HAP-1 (cell line): ENCODE data around the gene PRKAR1B.

ENCODE experiments used
- DNase-seq, 2 experiments: peaks; one replicate each; pipeline ENCODE4 v3.0.0-alpha.2; 2016 to 2020; ENCODE audit warnings: low spot score in 2 of 2
- H3K27me3 ChIP-seq: fragments of 250-450 bp; sonication (Bioruptor Pico); 2 replicates; pipeline ENCODE4 v1.5.1; 2020; ENCODE audit warnings: low read depth, mild to moderate bottlenecking, moderate library complexity
- H3K36me3 ChIP-seq: fragments of 250-450 bp; sonication (Bioruptor Pico); replicated peaks from 2 replicates; pipeline ENCODE4 v1.5.1; 2020; ENCODE audit warnings: mild to moderate bottlenecking
- H3K4me1 ChIP-seq: fragments of 250-450 bp; sonication (Bioruptor Pico); 2 replicates; pipeline ENCODE4 v1.5.1; 2020; ENCODE audit warnings: mild to moderate bottlenecking
- H3K4me3 ChIP-seq: fragments of 250-450 bp; sonication (Bioruptor Pico); 2 replicates; pipeline ENCODE4 v1.5.1; 2020; ENCODE audit warnings: mild to moderate bottlenecking, moderate library complexity
- H3K9me3 ChIP-seq: fragments of 250-450 bp; sonication (Bioruptor Pico); 2 replicates; pipeline ENCODE4 v1.5.1; 2020; ENCODE audit warnings: mild to moderate bottlenecking, moderate library complexity
- in situ Hi-C: fragments of 300-500 bp; cut with MboI; formaldehyde crosslinking; loops from 3 replicates; pipeline ENCODE4 v1.14.3; 2020; ENCODE audit warnings: low sequenced_read_pairs, inconsistent platforms, mixed read lengths

PRKAR1B gene

GRCh38 chr7:729140-730000 is 2.3 kb upstream of the PRKAR1B start:
- H3K36me3 ChIP-seq: peaks cover 38% of the 10 kb centered on the region
- H3K4me3 ChIP-seq: no peak overlapping the region
- no peak for DNase-seq
- H3K9me3 ChIP-seq: peaks cover 9% of the 10 kb centered on the region
- no peaks in the 10 kb centered on the region; the same call in 1 of the 2 replicates for H3K4me1 ChIP-seq
- in situ Hi-C loops: no loop called here
- no peaks in the 10 kb centered on the region for H3K27me3 ChIP-seq

GRCh38 chr7:728602-729001 is 1.5 kb upstream of the PRKAR1B start:
- Histone ChIP-seq H3K4me1 (no peaks in the 10 kb centered on the region; the same call in 1 of the 2 replicates), H3K9me3 (peaks cover 5% of the 10 kb centered on the region), H3K4me3 (peak overlapping the region; percentile 40), H3K27me3 (no peaks in the 10 kb centered on the region), H3K36me3 (peaks cover 34% of the 10 kb centered on the region)
- DNase-seq: no peak
- in situ Hi-C loops: no loop called here

GRCh38 chr7:727806-728460 is 852 bp upstream of the PRKAR1B start:
- Histone ChIP-seq H3K4me1 (no peaks in the 10 kb centered on the region; the same call in 1 of the 2 replicates), H3K9me3 (peaks cover 4% of the 10 kb centered on the region), H3K4me3 (peak overlapping the region; percentile 40), H3K36me3 (peaks cover 33% of the 10 kb centered on the region), H3K27me3 (no peaks in the 10 kb centered on the region)
- peak in 1 of 2 experiments; percentile 27 for DNase-seq
- in situ Hi-C loops: no loop called here

GRCh38 chr7:726854-727103 is 302 bp downstream of the PRKAR1B start:
- peak in 1 of 2 experiments; percentile 17 for DNase-seq
- Histone ChIP-seq H3K9me3 (peaks cover 4% of the 10 kb centered on the region), H3K36me3 (peaks cover 24% of the 10 kb centered on the region), H3K27me3 (no peaks in the 10 kb centered on the region), H3K4me3 (peak overlapping the region; percentile 40; the same call in 1 of the 2 replicates), H3K4me1 (no peaks in the 10 kb centered on the region; the same call in 1 of the 2 replicates)
- in situ Hi-C loops: no loop called here

GRCh38 chr7:726084-726853 is 812 bp downstream of the PRKAR1B start, which contains the start of gene DNAAF5:
DNAAF5 (plus strand) TSS chr7:726699; CDS start chr7:726721, 22 bp downstream.
- Histone ChIP-seq H3K27me3 (no peaks in the 10 kb centered on the region), H3K9me3 (peaks cover 8% of the 10 kb centered on the region), H3K36me3 (peaks cover 22% of the 10 kb centered on the region), H3K4me3 (peak within 1 kb of the TSS; percentile 40), H3K4me1 (no peaks in the 10 kb centered on the region; the same call in 1 of the 2 replicates)
- in situ Hi-C loops: no loop called here
- DNase-seq: peak; percentile 64 to 91

- Histone ChIP-seq H3K9me3 (peaks cover 10% of the 10 kb centered on the region), H3K27me3 (no peaks in the 10 kb centered on the region), H3K36me3 (peaks cover 13% of the 10 kb centered on the region), H3K4me1 (no peaks in the 10 kb centered on the region; the same call in 1 of the 2 replicates), H3K4me3 (peak overlapping the region; percentile 40)
- in situ Hi-C loops: no loop called here
- DNase-seq: no peak
Measured at GRCh38 chr7:725223-726005, 1.7 kb downstream of the PRKAR1B start.

GRCh38 chr7:724298-724697 is 2.8 kb downstream of the PRKAR1B start:
- H3K4me3 ChIP-seq: no peak overlapping the region
- H3K4me1 ChIP-seq: no peaks in the 10 kb centered on the region; the same call in 1 of the 2 replicates
- peaks cover 6% of the 10 kb centered on the region for H3K36me3 ChIP-seq
- in situ Hi-C loops: no loop called here
- no peaks in the 10 kb centered on the region for H3K27me3 ChIP-seq
- peaks cover 11% of the 10 kb centered on the region for H3K9me3 ChIP-seq
- DNase-seq: no peak

GRCh38 chr7:723541-723940 is 3.5 kb downstream of the PRKAR1B start:
- H3K9me3 ChIP-seq: peaks cover 11% of the 10 kb centered on the region
- no peaks in the 10 kb centered on the region for H3K27me3 ChIP-seq
- DNase-seq: no peak
- no peaks in the 10 kb centered on the region; the same call in 1 of the 2 replicates for H3K4me1 ChIP-seq
- 0 out of 2 replicates have a peak, but pooled peaks cover 3% of the 10 kb centered on the region for H3K36me3 ChIP-seq
- no peak overlapping the region for H3K4me3 ChIP-seq
- in situ Hi-C loops: no loop called here

- in situ Hi-C loops: no loop called here
- Histone ChIP-seq H3K36me3 (0 out of 2 replicates have a peak, but pooled peaks cover 3% of the 10 kb centered on the region), H3K4me3 (no peak overlapping the region), H3K27me3 (no peaks in the 10 kb centered on the region), H3K4me1 (no peaks in the 10 kb centered on the region), H3K9me3 (peaks cover 11% of the 10 kb centered on the region)
- no peak for DNase-seq
Measured at GRCh38 chr7:721619-722248, 5.3 kb downstream of the PRKAR1B start.

- DNase-seq: no peak
- peaks cover 6% of the 10 kb centered on the region; the same call in 1 of the 2 replicates for H3K9me3 ChIP-seq
- in situ Hi-C loops: no loop called here
Measured at GRCh38 chr7:716636-717035, 10.4 kb downstream of the PRKAR1B start.

GRCh38 chr7:716222-716621 is 10.9 kb downstream of the PRKAR1B start:
- in situ Hi-C loops: no loop called here
- Histone ChIP-seq H3K9me3 (0 out of 2 replicates have a peak, but pooled peaks cover 3% of the 10 kb centered on the region), H3K36me3 (no peaks in the 10 kb centered on the region), H3K4me3 (no peak overlapping the region), H3K4me1 (no peaks in the 10 kb centered on the region), H3K27me3 (no peaks in the 10 kb centered on the region)
- DNase-seq: no peak

More at GRCh38 chr7:716636-717035, 10.4 kb downstream of the PRKAR1B start:
- H3K27me3 ChIP-seq: no peaks in the 10 kb centered on the region
- H3K4me1 ChIP-seq: no peaks in the 10 kb centered on the region
- no peak overlapping the region for H3K4me3 ChIP-seq
- no peaks in the 10 kb centered on the region for H3K36me3 ChIP-seq

GRCh38 chr7:714251-714671 is 12.8 kb downstream of the PRKAR1B start:
- DNase-seq: no peak
- H3K4me1 ChIP-seq: no peaks in the 10 kb centered on the region
- H3K27me3 ChIP-seq: no peaks in the 10 kb centered on the region
- no peak overlapping the region for H3K4me3 ChIP-seq
- no peaks in the 10 kb centered on the region for H3K36me3 ChIP-seq
- in situ Hi-C loops: no loop called here
- no peaks in the 10 kb centered on the region for H3K9me3 ChIP-seq
